Measurements from ENCODE around the gene USF3.

USF3 gene

DNA sequence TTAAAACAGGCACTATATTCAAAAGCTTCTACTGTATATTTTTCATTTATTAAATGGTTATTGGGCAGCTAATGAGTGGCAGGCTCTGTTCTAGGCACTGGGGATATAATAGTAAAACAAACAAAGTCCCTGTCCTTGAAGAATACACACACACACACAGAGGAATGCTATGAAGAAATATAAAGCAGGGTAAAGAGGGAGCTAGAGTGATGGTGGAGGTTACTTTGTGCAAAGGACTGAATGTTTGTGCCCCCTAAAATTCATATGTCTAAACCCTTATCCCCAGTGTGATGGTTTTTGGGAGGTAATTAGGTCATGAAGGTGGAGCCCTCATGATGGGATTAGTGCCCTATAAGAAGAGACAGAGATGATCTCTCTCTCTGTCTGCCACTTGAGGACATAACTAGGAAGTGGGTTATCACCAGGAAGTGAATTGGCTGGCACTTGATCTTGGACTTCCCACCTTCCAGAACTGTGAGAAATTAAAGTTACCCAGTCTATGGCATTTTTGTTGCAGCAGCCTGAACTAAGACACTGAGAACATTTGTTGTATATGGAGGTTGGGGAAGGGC lies 31.8 kb downstream of the USF3 start:
- Histone ChIP-seq H3K9me3 (ENCODE audit: control insufficient read depth, low read depth, low read length) (no peaks in the 10 kb centered on the region), H3K4me3 (ENCODE audit: low read length) (no peak overlapping the region), H3K36me3 (ENCODE audit: control insufficient read depth, low read depth, low read length) (peaks cover 9% of the 10 kb centered on the region), H3K4me1 (ENCODE audit: control insufficient read depth, low read depth, low read length) (peaks cover 5% of the 10 kb centered on the region), H3K27me3 (ENCODE audit: control insufficient read depth, insufficient read depth, low read length) (no peaks in the 10 kb centered on the region), H3K27ac (ENCODE audit: low read length) (no peak overlapping the region), H3K9ac (ENCODE audit: low read length) (no peak overlapping the region)

DNA sequence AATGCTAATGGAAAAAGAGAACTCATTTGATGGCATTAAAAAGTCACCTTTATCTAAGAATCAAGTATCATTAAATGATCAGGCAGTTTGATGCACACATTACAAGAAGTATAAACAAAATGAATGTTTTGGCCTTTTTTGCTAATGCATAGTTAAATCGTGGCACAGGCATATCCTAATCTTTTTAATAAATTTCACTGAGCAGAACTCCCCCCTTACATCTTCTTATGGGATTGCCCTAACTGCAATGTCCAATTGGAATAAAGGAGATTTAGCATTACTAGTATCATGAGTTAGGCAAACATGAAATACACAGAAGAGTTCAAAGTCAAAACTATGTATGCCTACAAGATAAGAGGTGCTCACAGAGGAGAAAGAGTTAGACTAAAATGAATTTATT lies 32.7 kb downstream of the USF3 start:
- Histone ChIP-seq H3K27ac (ENCODE audit: low read length) (no peak overlapping the region), H3K36me3 (ENCODE audit: control insufficient read depth, low read depth, low read length) (peaks cover 9% of the 10 kb centered on the region), H3K4me3 (ENCODE audit: low read length) (no peak overlapping the region), H3K9ac (ENCODE audit: low read length) (no peak overlapping the region), H3K9me3 (ENCODE audit: control insufficient read depth, low read depth, low read length) (no peaks in the 10 kb centered on the region), H3K27me3 (ENCODE audit: control insufficient read depth, insufficient read depth, low read length) (no peaks in the 10 kb centered on the region), H3K4me1 (ENCODE audit: control insufficient read depth, low read depth, low read length) (peaks cover 5% of the 10 kb centered on the region)

DNA sequence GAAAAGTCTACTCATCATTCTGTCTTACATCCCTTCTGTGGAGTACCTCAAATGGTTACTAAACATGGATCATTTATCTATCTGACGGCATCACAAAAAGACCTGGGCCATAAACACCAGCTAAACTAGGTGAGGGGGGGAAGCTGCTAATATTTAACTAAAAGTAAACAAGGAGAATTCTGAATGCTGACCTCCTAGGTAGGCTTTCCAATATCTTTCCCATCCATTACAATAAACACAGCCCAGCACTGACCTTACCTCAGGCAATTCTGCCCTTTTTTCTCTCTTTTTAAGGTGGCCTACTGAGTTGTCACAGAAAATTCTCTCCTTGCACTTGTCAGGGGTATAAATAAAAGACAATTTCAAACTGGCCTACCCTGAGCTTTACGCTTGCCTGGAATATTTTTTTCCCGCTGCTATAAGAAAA lies 33.1 kb downstream of the USF3 start:
- Histone ChIP-seq H3K4me1 (ENCODE audit: control insufficient read depth, low read depth, low read length) (peaks cover 5% of the 10 kb centered on the region), H3K9ac (ENCODE audit: low read length) (no peak overlapping the region), H3K4me3 (ENCODE audit: low read length) (no peak overlapping the region), H3K27ac (ENCODE audit: low read length) (no peak overlapping the region), H3K27me3 (ENCODE audit: control insufficient read depth, insufficient read depth, low read length) (no peaks in the 10 kb centered on the region), H3K9me3 (ENCODE audit: control insufficient read depth, low read depth, low read length) (no peaks in the 10 kb centered on the region), H3K36me3 (ENCODE audit: control insufficient read depth, low read depth, low read length) (peaks cover 9% of the 10 kb centered on the region)

DNA sequence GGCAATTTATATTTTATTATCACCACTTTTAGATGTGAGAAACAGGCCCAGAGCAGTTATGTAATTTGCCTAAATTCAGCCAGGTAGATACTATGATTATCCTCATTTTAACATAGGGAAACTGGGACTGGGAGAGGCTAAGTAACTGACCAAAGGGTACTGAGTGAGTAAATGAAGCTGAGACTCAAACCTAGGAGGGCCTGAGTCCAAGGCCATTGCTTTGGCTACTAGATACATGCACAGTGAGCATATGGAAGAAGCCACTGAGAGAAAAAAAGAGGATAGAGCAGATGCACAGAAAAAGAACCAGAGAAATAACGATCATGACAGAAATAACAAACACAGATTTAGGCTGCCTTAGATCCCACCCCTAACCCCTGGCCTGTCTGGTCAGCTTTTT lies 33.6 kb downstream of the USF3 start:
- H3K9me3 ChIP-seq (ENCODE audit: control insufficient read depth, low read depth, low read length) = no peaks in the 10 kb centered on the region
- no peak overlapping the region for H3K9ac ChIP-seq (ENCODE audit: low read length)
- no peaks in the 10 kb centered on the region for H3K27me3 ChIP-seq (ENCODE audit: control insufficient read depth, insufficient read depth, low read length)
- H3K36me3 ChIP-seq (ENCODE audit: control insufficient read depth, low read depth, low read length) = peaks cover 9% of the 10 kb centered on the region
- no peak overlapping the region for H3K4me3 ChIP-seq (ENCODE audit: low read length)
- no peaks in the 10 kb centered on the region for H3K4me1 ChIP-seq (ENCODE audit: control insufficient read depth, low read depth, low read length)
- no peak overlapping the region for H3K27ac ChIP-seq (ENCODE audit: low read length)

DNA sequence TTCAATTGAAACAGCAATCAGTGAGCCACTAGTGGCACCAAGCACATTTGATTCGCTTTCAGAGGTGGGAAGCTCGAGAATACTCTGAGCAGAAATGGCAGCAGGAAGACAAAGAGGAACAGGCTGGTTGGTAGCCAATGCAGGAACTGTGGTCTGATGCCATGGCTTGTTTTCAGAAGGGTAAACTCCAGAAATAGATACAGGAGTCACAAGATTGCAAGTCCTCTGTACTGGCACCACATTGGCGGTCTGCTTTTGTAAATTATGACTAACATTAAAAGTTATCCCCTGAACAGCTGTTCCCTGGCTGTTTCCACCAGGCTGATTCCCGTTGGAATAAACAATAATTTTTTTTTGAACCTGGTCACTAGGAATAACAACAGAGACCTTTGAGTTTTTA lies 35.5 kb downstream of the USF3 start:
- Histone ChIP-seq H3K9ac (ENCODE audit: low read length) (no peak overlapping the region), H3K27ac (ENCODE audit: low read length) (no peak overlapping the region), H3K9me3 (ENCODE audit: control insufficient read depth, low read depth, low read length) (no peaks in the 10 kb centered on the region), H3K27me3 (ENCODE audit: control insufficient read depth, insufficient read depth, low read length) (no peaks in the 10 kb centered on the region), H3K4me3 (ENCODE audit: low read length) (no peak overlapping the region), H3K4me1 (ENCODE audit: control insufficient read depth, low read depth, low read length) (no peaks in the 10 kb centered on the region), H3K36me3 (ENCODE audit: control insufficient read depth, low read depth, low read length) (peaks cover 9% of the 10 kb centered on the region)

DNA sequence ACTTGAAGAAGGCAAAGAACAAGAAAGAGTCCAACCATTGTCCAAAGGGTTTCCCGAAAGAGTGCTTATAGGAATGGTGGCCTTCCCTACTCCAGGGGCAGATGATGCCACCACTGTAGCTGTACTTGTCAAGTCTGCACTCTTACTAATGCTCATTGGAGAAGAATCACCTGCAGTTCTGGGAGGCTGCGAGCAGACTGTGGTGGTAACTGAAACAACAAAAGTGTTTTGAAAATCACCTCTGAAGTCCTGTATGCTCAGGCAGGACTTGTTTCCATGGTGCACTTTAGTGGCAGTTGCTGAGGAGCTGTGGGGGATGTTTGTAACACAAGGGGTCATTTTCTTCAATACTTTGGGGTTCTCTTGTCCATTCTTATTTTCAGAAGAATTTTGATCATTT lies 36.0 kb downstream of the USF3 start:
- no peaks in the 10 kb centered on the region for H3K4me1 ChIP-seq (ENCODE audit: control insufficient read depth, low read depth, low read length)
- H3K36me3 ChIP-seq (ENCODE audit: control insufficient read depth, low read depth, low read length) = peaks cover 9% of the 10 kb centered on the region
- no peaks in the 10 kb centered on the region for H3K9me3 ChIP-seq (ENCODE audit: control insufficient read depth, low read depth, low read length)
- H3K4me3 ChIP-seq (ENCODE audit: low read length) = no peak overlapping the region
- no peak overlapping the region for H3K9ac ChIP-seq (ENCODE audit: low read length)
- H3K27me3 ChIP-seq (ENCODE audit: control insufficient read depth, insufficient read depth, low read length) = no peaks in the 10 kb centered on the region
- H3K27ac ChIP-seq (ENCODE audit: low read length) = no peak overlapping the region

DNA sequence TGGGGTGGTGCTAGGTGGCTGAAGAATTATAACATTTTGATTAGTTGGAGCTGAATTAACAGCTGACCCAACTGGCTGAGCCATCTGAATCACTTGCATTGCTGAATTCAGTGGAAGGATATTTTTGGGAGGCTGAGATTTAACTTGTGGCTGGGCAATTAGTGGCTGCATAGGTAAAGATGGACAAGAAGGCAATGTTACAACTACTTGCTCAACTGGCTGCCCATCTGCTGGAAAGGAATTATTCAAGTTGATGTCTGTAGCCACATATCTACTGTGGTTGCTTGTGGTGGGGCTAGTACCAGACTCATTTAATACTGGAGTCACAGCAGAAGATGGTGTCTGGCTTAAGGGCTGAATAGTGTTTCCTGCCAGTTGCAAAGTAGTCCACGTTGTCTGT lies 36.4 kb downstream of the USF3 start:
- H3K9ac ChIP-seq (ENCODE audit: low read length) = no peak overlapping the region
- no peaks in the 10 kb centered on the region for H3K27me3 ChIP-seq (ENCODE audit: control insufficient read depth, insufficient read depth, low read length)
- H3K9me3 ChIP-seq (ENCODE audit: control insufficient read depth, low read depth, low read length) = no peaks in the 10 kb centered on the region
- H3K36me3 ChIP-seq (ENCODE audit: control insufficient read depth, low read depth, low read length) = peaks cover 9% of the 10 kb centered on the region
- H3K4me1 ChIP-seq (ENCODE audit: control insufficient read depth, low read depth, low read length) = no peaks in the 10 kb centered on the region
- H3K27ac ChIP-seq (ENCODE audit: low read length) = no peak overlapping the region
- no peak overlapping the region for H3K4me3 ChIP-seq (ENCODE audit: low read length)

DNA sequence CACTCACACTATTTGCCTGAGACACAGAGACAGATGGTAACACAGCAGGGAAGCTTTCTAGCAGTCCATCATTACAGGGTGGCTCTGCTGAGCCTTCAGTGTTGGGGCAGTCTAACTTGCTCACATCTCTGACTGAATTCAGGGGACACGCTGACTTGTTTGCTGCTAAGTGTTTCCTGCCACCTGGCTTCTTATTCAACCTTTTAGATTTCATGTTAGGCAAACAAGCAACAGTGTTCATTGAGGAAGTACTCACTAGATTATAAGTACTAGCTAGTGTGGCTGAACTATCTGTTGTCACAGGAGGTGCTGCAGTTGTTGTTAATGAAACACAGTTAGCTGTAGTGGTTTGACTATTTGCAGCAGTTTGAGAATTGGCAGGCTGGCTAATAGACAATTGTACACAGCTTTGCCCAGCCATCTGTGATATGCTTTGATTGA lies 37.3 kb downstream of the USF3 start:
- no peak overlapping the region for H3K4me3 ChIP-seq (ENCODE audit: low read length)
- no peaks in the 10 kb centered on the region for H3K27me3 ChIP-seq (ENCODE audit: control insufficient read depth, insufficient read depth, low read length)
- H3K9me3 ChIP-seq (ENCODE audit: control insufficient read depth, low read depth, low read length) = no peaks in the 10 kb centered on the region
- no peak overlapping the region for H3K27ac ChIP-seq (ENCODE audit: low read length)
- H3K4me1 ChIP-seq (ENCODE audit: control insufficient read depth, low read depth, low read length) = no peaks in the 10 kb centered on the region
- H3K9ac ChIP-seq (ENCODE audit: low read length) = no peak overlapping the region
- H3K36me3 ChIP-seq (ENCODE audit: control insufficient read depth, low read depth, low read length) = peaks cover 9% of the 10 kb centered on the region

DNA sequence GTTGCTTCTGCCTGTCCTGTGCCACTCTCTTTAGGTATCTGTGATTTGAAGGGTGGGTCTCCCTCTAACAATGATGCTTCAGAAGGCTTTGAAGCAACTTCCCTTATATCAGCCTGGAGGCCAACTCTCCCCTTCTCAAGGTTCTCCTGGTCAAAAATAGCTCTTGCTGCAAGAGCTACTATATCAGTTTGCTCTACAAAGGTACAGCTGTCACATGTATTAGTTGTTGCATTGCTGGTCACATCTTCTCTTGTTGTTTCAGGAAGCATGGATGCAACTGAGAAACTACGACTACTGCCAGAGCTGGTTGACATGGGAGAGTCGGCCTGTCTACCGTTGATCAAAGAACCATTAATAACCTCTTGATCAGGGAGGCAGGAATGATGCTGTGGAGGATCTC lies 38.3 kb downstream of the USF3 start:
- Histone ChIP-seq H3K27me3 (ENCODE audit: control insufficient read depth, insufficient read depth, low read length) (no peaks in the 10 kb centered on the region), H3K9ac (ENCODE audit: low read length) (no peak overlapping the region), H3K36me3 (ENCODE audit: control insufficient read depth, low read depth, low read length) (peaks cover 9% of the 10 kb centered on the region), H3K9me3 (ENCODE audit: control insufficient read depth, low read depth, low read length) (no peaks in the 10 kb centered on the region), H3K4me1 (ENCODE audit: control insufficient read depth, low read depth, low read length) (no peaks in the 10 kb centered on the region), H3K27ac (ENCODE audit: low read length) (no peak overlapping the region), H3K4me3 (ENCODE audit: low read length) (no peak overlapping the region)

DNA sequence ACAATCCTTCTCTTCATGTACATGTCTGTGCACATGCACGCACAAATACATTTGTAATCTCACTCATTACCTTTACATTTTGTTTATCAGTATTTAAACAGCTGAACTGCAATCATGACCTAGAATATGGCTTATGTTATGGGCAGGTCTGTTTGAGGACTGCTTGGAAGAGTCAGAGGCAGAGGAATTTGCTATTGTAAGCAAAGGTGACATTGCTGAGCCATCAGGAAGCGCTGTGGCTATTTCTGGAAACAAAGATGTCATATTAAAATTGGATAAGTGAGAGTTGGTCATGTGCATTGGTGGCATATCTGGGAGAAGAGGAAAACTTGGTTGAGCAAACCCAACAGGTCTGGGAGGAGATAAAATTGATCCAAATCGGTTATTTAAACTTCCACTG lies 41.6 kb downstream of the USF3 start:
- peaks cover under 1% of the 10 kb centered on the region for H3K36me3 ChIP-seq (ENCODE audit: control insufficient read depth, low read depth, low read length)
- no peak overlapping the region for H3K9ac ChIP-seq (ENCODE audit: low read length)
- H3K4me3 ChIP-seq (ENCODE audit: low read length) = no peak overlapping the region
- no peaks in the 10 kb centered on the region for H3K4me1 ChIP-seq (ENCODE audit: control insufficient read depth, low read depth, low read length)
- H3K27me3 ChIP-seq (ENCODE audit: control insufficient read depth, insufficient read depth, low read length) = no peaks in the 10 kb centered on the region
- H3K27ac ChIP-seq (ENCODE audit: low read length) = no peak overlapping the region
- no peaks in the 10 kb centered on the region for H3K9me3 ChIP-seq (ENCODE audit: control insufficient read depth, low read depth, low read length)

DNA sequence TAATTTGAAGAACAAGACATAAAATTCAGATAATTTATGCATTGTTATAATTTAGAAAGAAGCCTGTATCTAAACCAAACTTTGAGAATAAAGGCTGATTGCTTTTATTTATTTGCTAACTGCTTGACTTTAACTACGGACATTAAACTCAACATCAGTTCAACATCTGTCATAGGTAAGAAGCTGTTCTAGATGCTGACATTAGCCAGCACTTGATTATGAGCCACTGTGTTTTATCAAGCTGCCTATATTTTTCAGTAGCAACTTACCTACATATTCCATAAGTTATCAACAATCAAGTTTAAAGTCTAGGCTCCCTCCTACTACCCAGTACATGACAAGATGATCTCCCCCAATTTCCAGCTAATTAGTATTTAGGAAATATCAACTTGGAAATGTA lies 42.1 kb downstream of the USF3 start:
- no peak overlapping the region for H3K4me3 ChIP-seq (ENCODE audit: low read length)
- H3K27ac ChIP-seq (ENCODE audit: low read length) = no peak overlapping the region
- no peaks in the 10 kb centered on the region for H3K4me1 ChIP-seq (ENCODE audit: control insufficient read depth, low read depth, low read length)
- H3K9ac ChIP-seq (ENCODE audit: low read length) = no peak overlapping the region
- H3K36me3 ChIP-seq (ENCODE audit: control insufficient read depth, low read depth, low read length) = no peaks in the 10 kb centered on the region
- H3K9me3 ChIP-seq (ENCODE audit: control insufficient read depth, low read depth, low read length) = no peaks in the 10 kb centered on the region
- H3K27me3 ChIP-seq (ENCODE audit: control insufficient read depth, insufficient read depth, low read length) = no peaks in the 10 kb centered on the region

DNA sequence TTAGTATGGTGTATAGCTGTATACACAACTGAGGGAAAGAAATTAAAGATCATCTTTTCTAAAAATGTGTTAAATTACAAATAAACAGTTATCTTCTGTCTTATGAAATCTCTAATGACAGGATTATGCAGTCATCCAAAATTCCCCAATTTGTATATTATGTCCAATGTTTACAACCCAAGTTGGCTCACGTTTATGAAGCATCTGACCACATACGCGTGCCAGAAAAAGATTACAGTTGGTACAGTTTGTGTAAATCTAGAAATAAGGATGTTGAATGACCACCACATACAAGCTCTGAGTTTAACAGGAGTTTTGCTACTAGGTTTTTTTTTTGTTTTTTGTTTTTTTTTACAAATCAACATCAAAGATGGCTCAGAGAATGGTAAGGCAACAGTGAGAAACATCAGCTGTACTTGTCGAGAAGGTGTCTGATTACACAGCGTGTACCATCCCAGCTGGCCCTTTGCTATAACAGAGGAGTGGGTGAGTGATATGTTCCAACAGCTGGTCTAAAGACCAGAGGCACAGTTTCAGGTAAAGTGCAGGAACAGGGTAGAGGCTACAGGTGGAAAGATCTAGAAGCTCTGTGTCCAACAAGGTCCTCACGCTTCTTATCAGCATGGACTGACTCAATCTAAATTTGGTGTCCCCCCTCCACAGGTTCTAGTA lies 47.1 kb downstream of the USF3 start:
- peaks cover 9% of the 10 kb centered on the region for H3K9me3 ChIP-seq (ENCODE audit: control insufficient read depth, low read depth, low read length)
- H3K27me3 ChIP-seq (ENCODE audit: control insufficient read depth, insufficient read depth, low read length) = no peaks in the 10 kb centered on the region
- H3K9ac ChIP-seq (ENCODE audit: low read length) = no peak overlapping the region
- no peak overlapping the region for H3K27ac ChIP-seq (ENCODE audit: low read length)
- H3K4me1 ChIP-seq (ENCODE audit: control insufficient read depth, low read depth, low read length) = no peaks in the 10 kb centered on the region
- no peak overlapping the region for H3K4me3 ChIP-seq (ENCODE audit: low read length)
- H3K36me3 ChIP-seq (ENCODE audit: control insufficient read depth, low read depth, low read length) = no peaks in the 10 kb centered on the region
